Stimulated activated CD8-positive, alpha-beta memory T cell treated with anti-CD3 and anti-CD28 coated beads, Interleukin-4, amount 100 ng/mL, for 1 hour (primary cell): ENCODE results near the gene CWF19L1.

Experiments
- DNase-seq, 2 donors: peaks; one replicate each; pipeline ENCODE4 v3.0.0-alpha.2; 2020; ENCODE audit warnings: low read depth in 2 of 2, low spot score in 1 of 2

CWF19L1 gene

GRCh38 chr10:100182908-100183307 lies 84.5 kb downstream of the CWF19L1 start:
- no peak for DNase-seq
